WTC11 (cell line): ENCODE data around the gene CHST1.

ENCODE experiments used
- ATF2 ChIP-seq: sonication (generic); formaldehyde crosslinking; IDR thresholded peaks from 2 replicates; pipeline ENCODE4 v1.8.1; 2022; ENCODE audit warnings: low read depth, missing genetic modification reagents, borderline replicate concordance
- CTCF ChIP-seq: fragments of 200-600 bp; IDR thresholded peaks from 2 replicates; pipeline ENCODE4 v1.8.0; 2022; ENCODE audit warnings: antibody characterized with exemption
- E2F1 ChIP-seq: sonication (generic); formaldehyde crosslinking; IDR thresholded peaks from 2 replicates; pipeline ENCODE4 v1.8.0; 2022; ENCODE audit warnings: mild to moderate bottlenecking, missing genetic modification reagents
- ELF4 ChIP-seq: sonication (generic); formaldehyde crosslinking; IDR thresholded peaks from 2 replicates; pipeline ENCODE4 v1.8.1; 2022; ENCODE audit warnings: low read depth, mild to moderate bottlenecking, moderate library complexity, missing genetic modification reagents
- ETV6 ChIP-seq: sonication (generic); formaldehyde crosslinking; IDR thresholded peaks from 2 replicates; pipeline ENCODE4 v1.8.1; 2022; ENCODE audit warnings: mild to moderate bottlenecking, missing genetic modification reagents
- FOXP1 ChIP-seq: sonication (generic); formaldehyde crosslinking; IDR thresholded peaks from 2 replicates; pipeline ENCODE4 v1.8.0; 2022; ENCODE audit warnings: missing genetic modification reagents, mild to moderate bottlenecking, moderate library complexity, borderline replicate concordance
- JUN ChIP-seq: sonication (generic); formaldehyde crosslinking; IDR thresholded peaks from 2 replicates; pipeline ENCODE4 v1.8.0; 2023; ENCODE audit warnings: mild to moderate bottlenecking, missing genetic modification reagents
- KAT7 ChIP-seq: sonication (generic); formaldehyde crosslinking; IDR thresholded peaks from 2 replicates; pipeline ENCODE4 v1.8.1; 2023; ENCODE audit warnings: missing genetic modification reagents, mild to moderate bottlenecking, borderline replicate concordance
- MAX ChIP-seq: sonication (generic); formaldehyde crosslinking; IDR thresholded peaks from 2 replicates; pipeline ENCODE4 v1.8.0; 2022; ENCODE audit warnings: mild to moderate bottlenecking, missing genetic modification reagents
- MYBL2 ChIP-seq: sonication (generic); formaldehyde crosslinking; IDR thresholded peaks from 2 replicates; pipeline ENCODE4 v1.8.1; 2023; ENCODE audit warnings: mild to moderate bottlenecking, moderate library complexity, missing genetic modification reagents
- NR3C1 ChIP-seq: sonication (generic); formaldehyde crosslinking; conservative IDR thresholded peaks from 2 replicates; pipeline ENCODE4 v1.8.1; 2023; ENCODE audit warnings: low read depth, mild to moderate bottlenecking, missing genetic modification reagents
- STAT6 ChIP-seq: sonication (generic); formaldehyde crosslinking; conservative IDR thresholded peaks from 2 replicates; pipeline ENCODE4 v1.8.1; 2023; ENCODE audit warnings: mild to moderate bottlenecking, low read depth, missing genetic modification reagents, moderate library complexity
- TP53 ChIP-seq: sonication (generic); formaldehyde crosslinking; IDR thresholded peaks from 2 replicates; pipeline ENCODE4 v1.8.1; 2023; ENCODE audit warnings: mild to moderate bottlenecking, missing genetic modification reagents
- ZNF121 ChIP-seq: sonication (generic); formaldehyde crosslinking; IDR thresholded peaks from 2 replicates; pipeline ENCODE4 v1.8.0; 2023; ENCODE audit warnings: missing genetic modification reagents

DNA sequence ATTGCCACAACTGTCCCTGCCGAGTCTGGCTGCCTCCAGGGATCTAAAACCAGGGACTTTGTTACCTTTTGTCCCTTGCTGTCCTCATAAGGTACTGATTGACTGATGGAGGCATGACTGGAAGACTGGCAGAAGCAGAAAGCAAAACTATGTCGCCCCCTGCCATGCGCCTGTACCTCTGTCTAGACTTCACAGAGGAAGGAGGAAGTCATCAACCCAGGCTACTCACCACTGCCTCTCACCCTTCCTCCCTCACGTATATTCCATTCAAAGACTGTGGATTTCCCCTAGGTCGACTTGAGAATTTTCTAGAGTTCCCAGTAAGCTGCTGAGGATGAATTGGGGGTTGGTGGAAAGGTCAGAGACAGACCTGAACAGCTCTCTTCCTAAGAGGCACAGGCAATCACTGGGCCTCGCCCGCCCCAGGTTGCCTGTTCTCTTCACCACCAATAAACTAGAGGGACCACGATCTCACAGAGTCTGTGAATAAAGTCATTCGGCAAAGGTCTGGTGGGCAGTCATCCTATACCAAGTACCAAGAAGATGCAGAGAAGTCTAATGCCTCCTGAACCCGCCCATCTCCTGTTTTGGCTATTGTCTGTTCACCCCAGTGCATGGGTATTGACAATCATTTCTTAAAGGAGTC, 27.5 kb upstream of the CHST1 start:
- TF ChIP-seq JUN (CRISPR knock-in tag) (no peak), CTCF (no peak), ELF4 (CRISPR knock-in tag) (no peak), MAX (CRISPR knock-in tag) (no peak), ZNF121 (CRISPR knock-in tag) (no peak), STAT6 (no peak), KAT7 (CRISPR knock-in tag) (no peak), FOXP1 (CRISPR knock-in tag) (no peak), E2F1 (no peak), MYBL2 (CRISPR knock-in tag) (no peak), NR3C1 (CRISPR knock-in tag) (no peak), ATF2 (CRISPR knock-in tag) (no peak), TP53 (CRISPR knock-in tag) (no peak), ETV6 (CRISPR knock-in tag) (no peak)
